Measurements from ENCODE around the gene IDUA.

Gene IDUA

GRCh38 chr4:1004557-1005485, 18.0 kb downstream of the IDUA start:
- POLR2A ChIA-PET: no interaction called here
- CTCF ChIA-PET: interaction anchor here (0.9 to 1.1 kb wide), 2 partner anchors 18 to 26 kb away, joined by 3 to 4 read pairs; partner anchors contain the start of gene IDUA

GRCh38 chr4:1006856-1007255, 20.0 kb downstream of the IDUA start:
- no peak for DNase-seq (ENCODE audit: low read depth, low spot score)
- TF ChIP-seq CTCF (IDR thresholded peaks at IDR 0.05; ENCODE audit: insufficient read depth, low read length, missing control alignments): no peak
- ChIA-PET POLR2A (no interaction called here), CTCF (no interaction called here)
- no peak overlapping the region for H3K4me3 ChIP-seq (ENCODE audit: low read depth, low read length)

More at GRCh38 chr4:1004557-1005485, 18.0 kb downstream of the IDUA start:
- TF ChIP-seq CTCF (IDR thresholded peaks at IDR 0.05; ENCODE audit: insufficient read depth, low read length, missing control alignments): no peak
- no peak overlapping the region for H3K4me3 ChIP-seq (ENCODE audit: low read depth, low read length)
- DNase-seq (ENCODE audit: low read depth, low spot score): no peak

GRCh38 chr4:1008840-1009541, 22.1 kb downstream of the IDUA start:
- H3K4me3 ChIP-seq (ENCODE audit: low read depth, low read length): peak overlapping the region; percentile 65
- CTCF ChIA-PET: interaction anchor here (1.0 to 1.4 kb wide), 2 partner anchors 10 to 107 kb away, joined by 4 read pairs; no protein-coding TSS in a partner anchor
- DNase-seq (ENCODE audit: low read depth, low spot score): no peak

GRCh38 chr4:1009542-1010394, 22.9 kb downstream of the IDUA start:
- H3K4me3 ChIP-seq (ENCODE audit: low read depth, low read length): peak overlapping the region; percentile 65
- CTCF ChIA-PET: interaction anchor here (0.6 to 1.5 kb wide), 10 partner anchors 11 to 334 kb away, joined by 3 to 6 read pairs (median 3); partner anchors contain the start of genes IDUA and SLC26A1
- POLR2A ChIA-PET: no interaction called here
- DNase-seq (ENCODE audit: low read depth, low spot score): no peak
- TF ChIP-seq CTCF (IDR thresholded peaks at IDR 0.05; ENCODE audit: insufficient read depth, low read length, missing control alignments): peak; percentile 38

More at GRCh38 chr4:1008840-1009541, 22.1 kb downstream of the IDUA start:
- TF ChIP-seq CTCF (IDR thresholded peaks at IDR 0.05; ENCODE audit: insufficient read depth, low read length, missing control alignments): no peak
- POLR2A ChIA-PET: no interaction called here

- TF ChIP-seq CTCF (IDR thresholded peaks at IDR 0.05; ENCODE audit: insufficient read depth, low read length, missing control alignments): no peak
- DNase-seq (ENCODE audit: low read depth, low spot score): peak; percentile 14
- ChIA-PET POLR2A (no interaction called here), CTCF (interaction anchor here (0.6 to 1.5 kb wide), 10 partner anchors 12 to 333 kb away, joined by 3 to 6 read pairs (median 3); partner anchors contain the start of genes IDUA and SLC26A1)
- peak overlapping the region; percentile 54 for H3K4me3 ChIP-seq (ENCODE audit: low read depth, low read length)
Observed at GRCh38 chr4:1010395-1011021, 23.7 kb downstream of the IDUA start.
